ENCODE data around the gene TCF25. TPM values are rescaled to one million over a fixed set of nuclear protein-coding genes. Genes with fewer than 3 reads are reported as not detected.

The TCF25 gene
- total RNA-seq, 3 donors from 2014 or later, result 169 to 243 (median 176) TPM

DNA sequence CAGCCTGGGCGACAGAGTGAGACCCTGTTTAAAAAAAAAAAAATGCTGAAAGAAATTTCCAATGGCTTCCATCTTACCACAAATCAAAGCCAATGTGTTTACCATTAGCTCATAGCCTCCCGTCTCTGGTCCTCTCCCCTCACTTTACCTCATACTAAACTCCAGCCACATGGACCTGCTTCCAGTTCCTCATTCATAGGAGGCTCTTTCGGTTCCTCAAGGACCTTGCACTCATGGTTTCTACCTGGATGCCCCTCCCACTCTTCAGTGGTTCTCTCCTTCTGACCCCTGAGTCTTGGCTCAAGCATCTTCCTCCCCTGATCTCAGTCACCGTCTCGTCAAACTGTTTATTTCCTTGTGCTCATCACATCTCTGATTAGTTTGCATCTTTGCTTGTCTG, 71.4 kb downstream of the TCF25 start:
- intact Hi-C loops (cut with DNase I; ENCODE audit: low total_unique reads), result no loop called here
- no peak for DNase-seq (ENCODE audit: low spot score in 2 of 2)
- Histone ChIP-seq H3K27ac (no peak overlapping the region), H3K4me1 (peaks cover 3 to 4% of the 10 kb centered on the region in 2 donors), H3K9me3 (no peaks in the 10 kb centered on the region), H3K4me3 (no peak overlapping the region), H3K36me3 (no peaks in the 10 kb centered on the region), H3K27me3 (no peaks in the 10 kb centered on the region)
- TF ChIP-seq, protein P1, sequence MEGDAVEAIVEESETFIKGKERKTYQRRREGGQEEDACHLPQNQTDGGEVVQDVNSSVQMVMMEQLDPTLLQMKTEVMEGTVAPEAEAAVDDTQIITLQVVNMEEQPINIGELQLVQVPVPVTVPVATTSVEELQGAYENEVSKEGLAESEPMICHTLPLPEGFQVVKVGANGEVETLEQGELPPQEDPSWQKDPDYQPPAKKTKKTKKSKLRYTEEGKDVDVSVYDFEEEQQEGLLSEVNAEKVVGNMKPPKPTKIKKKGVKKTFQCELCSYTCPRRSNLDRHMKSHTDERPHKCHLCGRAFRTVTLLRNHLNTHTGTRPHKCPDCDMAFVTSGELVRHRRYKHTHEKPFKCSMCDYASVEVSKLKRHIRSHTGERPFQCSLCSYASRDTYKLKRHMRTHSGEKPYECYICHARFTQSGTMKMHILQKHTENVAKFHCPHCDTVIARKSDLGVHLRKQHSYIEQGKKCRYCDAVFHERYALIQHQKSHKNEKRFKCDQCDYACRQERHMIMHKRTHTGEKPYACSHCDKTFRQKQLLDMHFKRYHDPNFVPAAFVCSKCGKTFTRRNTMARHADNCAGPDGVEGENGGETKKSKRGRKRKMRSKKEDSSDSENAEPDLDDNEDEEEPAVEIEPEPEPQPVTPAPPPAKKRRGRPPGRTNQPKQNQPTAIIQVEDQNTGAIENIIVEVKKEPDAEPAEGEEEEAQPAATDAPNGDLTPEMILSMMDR (IDR thresholded peaks at IDR 0.05), result no peak
- TF ChIP-seq POLR2AphosphoS5 (IDR thresholded peaks at IDR 0.05), result no peak
- TF ChIP-seq POLR2A (IDR thresholded peaks at IDR 0.05), result no peak

DNA sequence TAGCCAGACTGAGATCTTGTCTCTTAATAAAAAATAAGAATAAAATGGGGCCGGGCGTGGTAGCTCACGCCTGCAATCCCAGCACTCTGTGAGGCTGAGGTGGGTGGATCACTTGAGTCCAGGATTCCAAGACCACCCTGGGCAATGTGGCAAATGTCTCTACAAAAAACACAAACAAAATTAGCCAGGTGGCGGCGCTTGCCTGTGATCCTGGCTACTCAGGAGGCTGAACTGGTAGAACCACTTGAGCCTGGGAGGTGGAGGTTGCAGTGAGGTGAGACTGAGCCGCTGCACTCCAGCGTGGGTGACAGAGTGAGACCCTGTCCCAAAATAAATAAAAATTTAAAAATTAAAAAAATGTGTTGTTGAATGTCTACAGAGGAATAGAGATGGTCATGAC, 72.3 kb downstream of the TCF25 start:
- DNase-seq (ENCODE audit: low spot score in 2 of 2), result no peak
- intact Hi-C loops (cut with DNase I; ENCODE audit: low total_unique reads), result no loop called here
- H3K27me3 ChIP-seq, result no peaks in the 10 kb centered on the region
- no peaks in the 10 kb centered on the region for H3K36me3 ChIP-seq
- TF ChIP-seq, protein P1 (IDR thresholded peaks at IDR 0.05), result no peak
- TF ChIP-seq POLR2A (IDR thresholded peaks at IDR 0.05), result no peak
- TF ChIP-seq POLR2AphosphoS5 (IDR thresholded peaks at IDR 0.05), result no peak
- H3K27ac ChIP-seq, result no peak overlapping the region
- no peaks in the 10 kb centered on the region for H3K9me3 ChIP-seq
- no peak overlapping the region for H3K4me3 ChIP-seq
- peaks cover 3 to 4% of the 10 kb centered on the region in 2 donors for H3K4me1 ChIP-seq

DNA sequence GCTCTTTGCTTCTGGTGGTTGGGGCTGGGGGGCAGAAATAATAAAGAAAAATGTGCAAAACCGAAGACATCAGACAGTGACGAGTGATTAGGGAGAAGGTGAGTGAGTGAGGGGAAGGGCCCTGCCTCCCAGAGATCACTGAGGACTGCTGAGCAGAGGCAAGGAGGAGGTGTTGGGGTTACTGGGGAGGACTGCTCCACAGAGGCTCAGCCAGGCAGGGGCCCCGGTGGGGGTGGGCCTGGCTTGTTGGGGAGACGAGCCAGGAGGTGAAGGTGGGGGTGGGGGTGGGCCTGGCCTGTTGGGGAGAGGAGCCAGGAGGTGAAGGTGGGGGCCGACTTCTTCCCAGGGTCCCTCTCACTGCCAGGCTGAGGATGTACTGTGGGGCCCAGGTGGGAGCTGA, 73.1 kb downstream of the TCF25 start:
- intact Hi-C loops (cut with DNase I; ENCODE audit: low total_unique reads), result no loop called here

DNA sequence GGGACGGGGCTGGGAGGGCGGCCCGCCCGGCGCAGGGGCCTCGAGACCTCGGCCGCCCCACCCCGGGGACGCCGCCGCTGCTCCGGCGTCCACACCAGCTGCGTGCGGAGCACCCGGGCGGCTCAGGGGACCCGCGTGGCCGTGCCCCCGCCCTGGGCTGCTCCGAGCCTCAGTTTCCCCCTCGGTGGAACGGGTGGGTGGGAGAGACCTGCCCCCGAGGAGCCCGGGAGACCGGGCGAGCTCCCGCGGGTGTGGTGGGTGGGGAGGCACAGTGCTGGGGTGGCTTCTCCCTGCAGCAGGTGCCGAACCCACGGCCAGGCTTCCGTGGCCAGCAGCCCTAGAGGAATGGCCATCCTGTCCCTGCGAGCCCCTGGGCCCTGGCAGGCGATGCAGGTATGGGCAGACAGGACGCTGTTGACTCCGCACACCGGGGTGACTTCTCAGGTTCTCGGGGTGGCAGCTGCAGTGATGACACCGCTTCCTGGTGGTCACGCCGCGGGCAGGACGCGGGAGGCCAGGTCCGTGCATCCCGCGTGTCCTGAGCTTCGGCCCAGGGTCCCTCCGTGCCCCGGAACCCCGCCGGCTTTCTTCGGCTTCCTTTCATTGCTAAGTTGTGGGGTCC, 75.8 kb downstream of the TCF25 start:
- peak overlapping the region; percentile 53 to 87 (median 63) for H3K4me3 ChIP-seq
- intact Hi-C loops (cut with DNase I; ENCODE audit: low total_unique reads), result no loop called here
- H3K27me3 ChIP-seq, result no peaks in the 10 kb centered on the region
- no peak for DNase-seq (ENCODE audit: low spot score in 2 of 2)
- TF ChIP-seq POLR2AphosphoS5 (IDR thresholded peaks at IDR 0.05) (no peak), POLR2A (IDR thresholded peaks at IDR 0.05) (no peak)
- TF ChIP-seq, protein P1 (IDR thresholded peaks at IDR 0.05), result no peak
- peaks cover 3 to 4% of the 10 kb centered on the region in 2 donors for H3K4me1 ChIP-seq
- H3K27ac ChIP-seq, result peak overlapping the region in 1 of 2 donors; percentile 57
- no peaks in the 10 kb centered on the region for H3K9me3 ChIP-seq
- no peaks in the 10 kb centered on the region for H3K36me3 ChIP-seq

More for the DNA sequence above, 73.1 kb downstream of the TCF25 start:
- no peak for DNase-seq (ENCODE audit: low spot score in 2 of 2)
- Histone ChIP-seq H3K4me1 (peaks cover 3 to 4% of the 10 kb centered on the region in 2 donors), H3K36me3 (no peaks in the 10 kb centered on the region), H3K9me3 (no peaks in the 10 kb centered on the region), H3K27ac (no peak overlapping the region), H3K27me3 (no peaks in the 10 kb centered on the region), H3K4me3 (no peak overlapping the region)
- TF ChIP-seq POLR2AphosphoS5 (IDR thresholded peaks at IDR 0.05), result no peak
- TF ChIP-seq, protein P1 (IDR thresholded peaks at IDR 0.05), result no peak
- TF ChIP-seq POLR2A (IDR thresholded peaks at IDR 0.05), result no peak

DNA sequence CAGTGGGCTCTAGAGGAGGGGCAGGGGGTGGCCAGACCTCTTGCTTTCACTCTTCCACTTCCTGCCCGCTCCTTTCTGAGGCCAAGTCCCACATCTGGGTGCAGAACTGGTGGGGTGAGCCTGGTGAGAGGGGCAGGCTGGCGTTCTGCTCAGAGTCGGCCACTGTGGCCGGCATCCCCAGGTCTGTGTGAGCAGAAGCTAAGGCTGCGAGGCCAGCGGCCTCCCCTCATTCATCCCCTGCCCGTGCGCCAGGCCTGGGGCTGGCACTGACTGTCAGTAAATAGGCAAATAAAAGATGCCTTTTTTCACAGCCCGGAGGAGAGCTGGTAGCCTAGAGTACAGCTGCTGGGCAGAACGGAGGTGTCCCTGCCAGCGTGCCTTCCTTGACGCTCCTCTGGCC, 76.4 kb downstream of the TCF25 start:
- no peak for DNase-seq (ENCODE audit: low spot score in 2 of 2)
- Histone ChIP-seq H3K36me3 (no peaks in the 10 kb centered on the region), H3K4me3 (peak overlapping the region; percentile 53 to 87 (median 63)), H3K27ac (no peak overlapping the region), H3K4me1 (peaks cover 3 to 4% of the 10 kb centered on the region in 2 donors), H3K9me3 (no peaks in the 10 kb centered on the region), H3K27me3 (no peaks in the 10 kb centered on the region)
- TF ChIP-seq POLR2A (IDR thresholded peaks at IDR 0.05) (no peak), POLR2AphosphoS5 (IDR thresholded peaks at IDR 0.05) (no peak)
- TF ChIP-seq, protein P1 (IDR thresholded peaks at IDR 0.05), result no peak
- intact Hi-C loops (cut with DNase I; ENCODE audit: low total_unique reads), result no loop called here
